HepG2 (cell line): ENCODE measurements around the gene DMRT3. TPM values are rescaled to one million over a fixed set of nuclear protein-coding genes. Genes with fewer than 3 reads are reported as not detected.

Experiments
- ATAC-seq: fragments of 200-7000 bp; cut with Tn5 transposase; 3 replicates; pipeline ENCODE4 v1.9.1; 2020; ENCODE audit warnings: mild to moderate bottlenecking, moderate library complexity
- BruUV-seq: library from RNA; stranded (reverse); fragments of 400-500 nt; replicated peaks from 2 replicates; lab custom pipeline; 2021; lab: Mats Ljungman, UMichigan
- CTCF ChIA-PET: fragments of 300-600 bp; formaldehyde crosslinking; extraction: SDS; loops from one replicate; lab custom pipeline; 2021; ENCODE audit warnings: low total read pairs, inconsistent platforms, low intra/inter-chr PET ratio; lab: Yijun Ruan, JAX
- POLR2A ChIA-PET: fragments of 350-600 bp; sonication (Branson Sonifier 250); formaldehyde crosslinking; loops from one replicate; lab custom pipeline; 2020; ENCODE audit warnings: antibody characterized with exemption, inconsistent platforms; lab: Yijun Ruan, JAX
- DNase-seq: peaks from one replicate; pipeline ENCODE4 v3.0.0-alpha.2; 2015; ENCODE audit warnings: low spot score
- FAIRE-seq: peaks from 3 replicates; lab custom pipeline; 2011; peaks lifted over from hg19 to GRCh38; lab: Jason Lieb, UNC
- H2AFZ ChIP-seq: one replicate; pipeline ENCODE4 v1.6.1; 2011; ENCODE audit warnings: low read length, inconsistent platforms
- H3K27ac ChIP-seq: fragments of 300-600 bp; 3 replicates; pipeline ENCODE4 v1.8.0; 2011; ENCODE audit warnings: mixed run types, mild to moderate bottlenecking, mixed read lengths, low read length, inconsistent platforms; ENCODE audit not compliant: insufficient read depth; ENCODE audit errors: extremely low read length
- H3K27me3 ChIP-seq, 2 experiments: fragments of 200-600 bp in 1 of 2; 2 replicates in 1 of 2; 3 replicates in 1 of 2; pipeline versions ENCODE4 v1.6.0 to v1.8.0; 2011; ENCODE audit warnings: low read length in 2 of 2, mild to moderate bottlenecking in 2 of 2, moderate library complexity in 2 of 2, inconsistent platforms in 1 of 2; ENCODE audit not compliant: insufficient read depth in 2 of 2, control insufficient read depth in 1 of 2
- H3K36me3 ChIP-seq, 2 experiments: fragments of 200-600 bp in 1 of 2; replicated peaks in 1 of 2; 2 replicates in 1 of 2; 3 replicates in 1 of 2; pipeline versions ENCODE4 v1.5.1 to v1.8.0; 2011; ENCODE audit warnings: low read length in 2 of 2, inconsistent platforms in 1 of 2; ENCODE audit not compliant: insufficient read depth in 2 of 2, control insufficient read depth in 1 of 2
- H3K4me1 ChIP-seq: 2 replicates; pipeline ENCODE4 v1.5.1; 2012; ENCODE audit warnings: low read length, inconsistent platforms; ENCODE audit not compliant: insufficient read depth
- H3K4me2 ChIP-seq: 2 replicates; pipeline ENCODE4 v1.6.0; 2011; ENCODE audit warnings: low read depth, low read length, inconsistent platforms
- H3K4me3 ChIP-seq, 3 experiments: fragments of 200-600 bp in 1 of 3; sonication (generic), shearing (Covaris generic) in 1 of 3; replicated peaks in 1 of 3; 2 replicates each; pipeline ENCODE4 v1.5.1; 2011 to 2016; ENCODE audit warnings: low read length in 3 of 3, inconsistent platforms in 2 of 3, low read depth in 2 of 3, mild to moderate bottlenecking in 2 of 3, control low read depth in 1 of 3, mixed read lengths in 1 of 3; ENCODE audit not compliant: insufficient read depth in 1 of 3
- H3K79me2 ChIP-seq: one replicate; pipeline ENCODE4 v1.6.1; 2011; ENCODE audit warnings: low read length, inconsistent platforms; ENCODE audit not compliant: insufficient read depth
- H3K9ac ChIP-seq: 2 replicates; pipeline ENCODE4 v1.6.0; 2011; ENCODE audit warnings: mild to moderate bottlenecking, low read depth, low read length, inconsistent platforms; ENCODE audit not compliant: insufficient read depth
- H3K9me3 ChIP-seq: 2 replicates; pipeline ENCODE4 v1.5.1; 2012; ENCODE audit warnings: mild to moderate bottlenecking, low read length
- H4K20me1 ChIP-seq: 2 replicates; pipeline ENCODE4 v1.6.0; 2011; ENCODE audit warnings: inconsistent platforms, mild to moderate bottlenecking, low read length, moderate library complexity; ENCODE audit not compliant: insufficient read depth
- CSRNP1 ChIP-seq: sonication (generic); formaldehyde crosslinking; IDR thresholded peaks from 2 replicates; pipeline ENCODE4 v1.8.1; 2023; ENCODE audit warnings: mild to moderate bottlenecking, missing genetic modification reagents
- GTF3A ChIP-seq: sonication (generic); formaldehyde crosslinking; conservative IDR thresholded peaks from 2 replicates; pipeline ENCODE4 v1.4.0; 2020; ENCODE audit warnings: mild to moderate bottlenecking, missing genetic modification reagents
- HDAC6 ChIP-seq: fragments of 200-600 bp; sonication (generic); IDR thresholded peaks from 2 replicates; pipeline ENCODE4 v1.7.0; 2017; ENCODE audit warnings: mild to moderate bottlenecking, antibody characterized with exemption, low read length, low read depth
- HMGXB3 ChIP-seq: sonication (generic); formaldehyde crosslinking; IDR thresholded peaks from 2 replicates; pipeline ENCODE4 v1.4.0; 2020; ENCODE audit warnings: missing genetic modification reagents, borderline replicate concordance
- PITX1 ChIP-seq: sonication (generic); formaldehyde crosslinking; IDR thresholded peaks from 2 replicates; pipeline ENCODE4 v1.5.1; 2020; ENCODE audit warnings: mild to moderate bottlenecking, missing genetic modification reagents
- ZBTB7A ChIP-seq: sonication (generic); formaldehyde crosslinking; IDR thresholded peaks from 2 replicates; pipeline ENCODE4 v1.8.0; 2022; ENCODE audit warnings: mild to moderate bottlenecking, missing genetic modification reagents
- WGBS: methylation state at CpG from one replicate; pipeline ENCODE4 v1.1.6; 2017; ENCODE audit warnings: low lambda C conversion rate; 5-methylcytosine and 5-hydroxymethylcytosine counted together
- in situ Hi-C: cut with HindIII; loops from 2 replicates; pipeline ENCODE4 v1.10.0; 2017; ENCODE audit warnings: low pct_unique_long_range_greater_than_20kb; ENCODE audit not compliant: extremely low pct_ligation_motif_present
- intact Hi-C: fragments of 100-400 bp; cut with micrococcal nuclease; formaldehyde crosslinking; loops from one replicate; pipeline ENCODE4 v1.10.0; 2022; ENCODE audit not compliant: unreplicated experiment
- polyA plus RNA-seq, 8 experiments: library from polyadenylated mRNA; depleted of rRNA in 3 of 8; stranded (reverse) in 7 of 8; unstranded in 1 of 8; fragments of >200 nt; fragmentation: Illumina TruSeq in 4 of 8; extraction: Trizol in 4 of 8; gene quantifications; 2 replicates each; pipeline versions ENCODE4 v1.2.1 to v1.2.3, GENCODE V29; 2011 to 2016; ENCODE audit warnings: low read depth in 4 of 8, missing spikeins in 1 of 8, mixed read lengths in 1 of 8; ENCODE audit not compliant: insufficient read depth in 1 of 8
- total RNA-seq, 5 experiments: library from RNA; depleted of rRNA; stranded (reverse); fragments of >200 nt; fragmentation: Illumina TruSeq; extraction: Trizol; gene quantifications; 2 replicates each; pipeline ENCODE4 v1.2.3, GENCODE V29; 2016; ENCODE audit warnings: low read depth in 1 of 5

DMRT3 gene
- total and polyA plus RNA-seq, 2 of the 13 experiments (the other 11 are each of a cell fraction or from before 2014, with no cell fraction given): not detected

GRCh38 chr9:1014225-1014624 is 37.8 kb downstream of the DMRT3 start:
- Histone ChIP-seq H3K27ac (no peak overlapping the region), H4K20me1 (no peaks in the 10 kb centered on the region), H3K36me3 (no peaks in the 10 kb centered on the region), H3K9me3 (no peaks in the 10 kb centered on the region), H3K9ac (no peak overlapping the region), H3K27me3 (peaks cover 0 to 2% of the 10 kb centered on the region in 2 experiments; a peak in 1 of 5 replicates), H3K79me2 (no peaks in the 10 kb centered on the region), H2AFZ (no peak overlapping the region), H3K4me2 (no peak overlapping the region), H3K4me3 (no peak overlapping the region), H3K4me1 (no peaks in the 10 kb centered on the region)
- BruUV-seq: no TSS peak
- no peak for FAIRE-seq
- 20% methylated on average over 4 of the region's 4 CpGs for WGBS
- ChIA-PET CTCF (no interaction called here), POLR2A (no interaction called here)
- TF ChIP-seq GTF3A (no peak), HDAC6 (no peak), HMGXB3 (no peak), PITX1 (CRISPR knock-in tag) (no peak), CSRNP1 (CRISPR knock-in tag) (no peak), ZBTB7A (CRISPR knock-in tag) (no peak)
- no peak for DNase-seq
- no peak for ATAC-seq
- intact Hi-C loops: no loop called here
- in situ Hi-C loops: no loop called here
